Measurements from ENCODE around the gene IL1R1. TPM values are rescaled to one million over a fixed set of nuclear protein-coding genes. Genes with fewer than 3 reads are reported as not detected.
A peak's percentile ranks its signal among the peaks of the same experiment; 100 is the strongest.

IL1R1 gene
- total RNA-seq, 1 donor from 2014 or later: 1.0 TPM

GRCh38 chr2:102109016-102109415 is 33.5 kb upstream of the IL1R1 start:
- no peak for DNase-seq (ENCODE audit: low spot score)

GRCh38 chr2:102110171-102110570 is 32.4 kb upstream of the IL1R1 start:
- H3K36me3 Mint-ChIP-seq (ENCODE audit: low read depth, unreplicated experiment): no peaks in the 10 kb centered on the region
- no peaks in the 10 kb centered on the region for H3K27me3 Mint-ChIP-seq (ENCODE audit: unreplicated experiment)
- TF ChIP-seq CTCF (IDR thresholded peaks at IDR 0.05; ENCODE audit: unreplicated experiment): no peak
- H3K4me1 Mint-ChIP-seq (ENCODE audit: unreplicated experiment): peaks cover 5% of the 10 kb centered on the region
- no peak overlapping the region for H3K4me3 Mint-ChIP-seq (ENCODE audit: unreplicated experiment)
- DNase-seq (ENCODE audit: low spot score): no peak
- H3K9me3 Mint-ChIP-seq (ENCODE audit: unreplicated experiment): no peaks in the 10 kb centered on the region
- H3K27ac Mint-ChIP-seq (ENCODE audit: unreplicated experiment): no peak overlapping the region

More at GRCh38 chr2:102109016-102109415, 33.5 kb upstream of the IL1R1 start:
- Mint-ChIP-seq H3K4me3 (ENCODE audit: unreplicated experiment) (no peak overlapping the region), H3K27ac (ENCODE audit: unreplicated experiment) (no peak overlapping the region), H3K27me3 (ENCODE audit: unreplicated experiment) (no peaks in the 10 kb centered on the region), H3K9me3 (ENCODE audit: unreplicated experiment) (no peaks in the 10 kb centered on the region), H3K4me1 (ENCODE audit: unreplicated experiment) (peaks cover 5% of the 10 kb centered on the region), H3K36me3 (ENCODE audit: low read depth, unreplicated experiment) (no peaks in the 10 kb centered on the region)
- TF ChIP-seq CTCF (IDR thresholded peaks at IDR 0.05; ENCODE audit: unreplicated experiment): no peak

GRCh38 chr2:102110596-102111334 is 31.8 kb upstream of the IL1R1 start:
- DNase-seq (ENCODE audit: low spot score): no peak
- no peaks in the 10 kb centered on the region for H3K36me3 Mint-ChIP-seq (ENCODE audit: low read depth, unreplicated experiment)
- no peaks in the 10 kb centered on the region for H3K27me3 Mint-ChIP-seq (ENCODE audit: unreplicated experiment)
- TF ChIP-seq CTCF (IDR thresholded peaks at IDR 0.05; ENCODE audit: unreplicated experiment): no peak
- H3K4me3 Mint-ChIP-seq (ENCODE audit: unreplicated experiment): no peak overlapping the region
- H3K9me3 Mint-ChIP-seq (ENCODE audit: unreplicated experiment): no peaks in the 10 kb centered on the region
- no peak overlapping the region for H3K27ac Mint-ChIP-seq (ENCODE audit: unreplicated experiment)
- H3K4me1 Mint-ChIP-seq (ENCODE audit: unreplicated experiment): peaks cover 5% of the 10 kb centered on the region

- H3K27ac Mint-ChIP-seq (ENCODE audit: unreplicated experiment): peak overlapping the region; percentile 45
- no peak for DNase-seq (ENCODE audit: low spot score)
- no peaks in the 10 kb centered on the region for H3K27me3 Mint-ChIP-seq (ENCODE audit: unreplicated experiment)
- no peak overlapping the region for H3K4me3 Mint-ChIP-seq (ENCODE audit: unreplicated experiment)
- TF ChIP-seq CTCF (IDR thresholded peaks at IDR 0.05; ENCODE audit: unreplicated experiment): no peak
- peaks cover 10% of the 10 kb centered on the region for H3K4me1 Mint-ChIP-seq (ENCODE audit: unreplicated experiment)
- no peaks in the 10 kb centered on the region for H3K9me3 Mint-ChIP-seq (ENCODE audit: unreplicated experiment)
- no peaks in the 10 kb centered on the region for H3K36me3 Mint-ChIP-seq (ENCODE audit: low read depth, unreplicated experiment)
These were observed 30.7 kb upstream of the IL1R1 start for GRCh38 chr2:102111823-102112222.

- Mint-ChIP-seq H3K27ac (ENCODE audit: unreplicated experiment) (peak overlapping the region; percentile 45), H3K4me3 (ENCODE audit: unreplicated experiment) (no peak overlapping the region)
These were observed 30.3 kb upstream of the IL1R1 start for GRCh38 chr2:102112271-102112670.

More at GRCh38 chr2:102112271-102112670, 30.3 kb upstream of the IL1R1 start:
- Mint-ChIP-seq H3K4me1 (ENCODE audit: unreplicated experiment) (peaks cover 13% of the 10 kb centered on the region), H3K27me3 (ENCODE audit: unreplicated experiment) (no peaks in the 10 kb centered on the region), H3K9me3 (ENCODE audit: unreplicated experiment) (no peaks in the 10 kb centered on the region), H3K36me3 (ENCODE audit: low read depth, unreplicated experiment) (no peaks in the 10 kb centered on the region)
- DNase-seq (ENCODE audit: low spot score): no peak
- TF ChIP-seq CTCF (IDR thresholded peaks at IDR 0.05; ENCODE audit: unreplicated experiment): no peak
